Stomach smooth muscle (tissue), 2 donors: ENCODE data around the gene GSTK1.
"Not testable (repeated sequence)": the region's sequence is repeated elsewhere in the genome, so short reads cannot be mapped to it uniquely, and the experiment has no call there.

Source experiments
- H3K27ac ChIP-seq: one replicate; pipeline ENCODE4 v1.7.0; 2013; ENCODE audit warnings: mild to moderate bottlenecking, low read length, inconsistent platforms
- H3K27me3 ChIP-seq, 2 donors: one replicate each; pipeline ENCODE4 v1.7.0; 2013; ENCODE audit warnings: low read length in 2 of 2; ENCODE audit not compliant: insufficient read depth in 2 of 2, control insufficient read depth in 1 of 2
- H3K36me3 ChIP-seq, 2 donors: one replicate each; pipeline ENCODE4 v1.7.0; 2013; ENCODE audit warnings: low read length in 2 of 2; ENCODE audit not compliant: control insufficient read depth in 2 of 2, insufficient read depth in 2 of 2
- H3K4me1 ChIP-seq: one replicate; pipeline ENCODE4 v1.7.0; 2013; ENCODE audit warnings: low read length; ENCODE audit not compliant: control insufficient read depth, insufficient read depth
- H3K4me3 ChIP-seq, 2 donors: one replicate each; pipeline ENCODE4 v1.7.0; 2013; ENCODE audit warnings: low read length in 2 of 2
- H3K9ac ChIP-seq, 2 donors: one replicate each; pipeline ENCODE4 v1.7.0; 2013; ENCODE audit warnings: low read length in 2 of 2, mild to moderate bottlenecking in 1 of 2
- H3K9me3 ChIP-seq, 2 donors: one replicate each; pipeline ENCODE4 v1.7.0; 2013; ENCODE audit warnings: low read length in 2 of 2; ENCODE audit not compliant: control insufficient read depth in 2 of 2
- donor health status: healthy.
- donor health status: Pancreatic carcinoma.

GSTK1 gene

GRCh38 chr7:143285806-143286521 lies 22.7 kb downstream of the GSTK1 start:
- Histone ChIP-seq H3K4me1 (peaks cover 26% of the 10 kb centered on the region), H3K27ac (no peak overlapping the region), H3K36me3 (no peaks in the 10 kb centered on the region), H3K9me3 (no peaks in the 10 kb centered on the region), H3K4me3 (no peak overlapping the region), H3K27me3 (no peaks in the 10 kb centered on the region), H3K9ac (no peak overlapping the region)

- Histone ChIP-seq H3K9me3 (no peaks in the 10 kb centered on the region), H3K4me1 (peaks cover 26% of the 10 kb centered on the region), H3K27me3 (no peaks in the 10 kb centered on the region), H3K27ac (no peak overlapping the region), H3K4me3 (no peak overlapping the region), H3K9ac (no peak overlapping the region), H3K36me3 (peaks cover 0 to 2% of the 10 kb centered on the region in 2 donors)
Measured at GRCh38 chr7:143286522-143286890, 23.3 kb downstream of the GSTK1 start.

- H3K36me3 ChIP-seq, result peaks cover 5 to 7% of the 10 kb centered on the region in 2 donors
- H3K9ac ChIP-seq, result peak overlapping the region; percentile 55 to 66
- H3K4me1 ChIP-seq, result peaks cover 26% of the 10 kb centered on the region
- H3K9me3 ChIP-seq, result no peaks in the 10 kb centered on the region
- peak overlapping the region; percentile 66 for H3K27ac ChIP-seq
- no peaks in the 10 kb centered on the region for H3K27me3 ChIP-seq
- H3K4me3 ChIP-seq, result peak overlapping the region; percentile 54 to 87
Measured at GRCh38 chr7:143287339-143287934, 24.2 kb downstream of the GSTK1 start.

GRCh38 chr7:143287935-143288826 lies 24.9 kb downstream of the GSTK1 start, which contains the start of gene CASP2:
TSS of gene CASP2 (plus strand) at chr7:143288351. CDS start at chr7:143288456, 105 bp downstream.
- Histone ChIP-seq H3K27ac (peak within 1 kb of the TSS; percentile 66), H3K9ac (peak within 1 kb of the TSS; percentile 66 to 82), H3K4me1 (peaks cover 26% of the 10 kb centered on the region), H3K36me3 (peaks cover 6 to 11% of the 10 kb centered on the region in 2 donors), H3K27me3 (no peaks in the 10 kb centered on the region), H3K9me3 (no peaks in the 10 kb centered on the region), H3K4me3 (peak within 1 kb of the TSS; percentile 67 to 87)

- peak overlapping the region; percentile 65 to 82 for H3K9ac ChIP-seq
- H3K9me3 ChIP-seq, result no peaks in the 10 kb centered on the region
- H3K4me1 ChIP-seq, result peaks cover 24% of the 10 kb centered on the region
- H3K36me3 ChIP-seq, result peaks cover 11 to 16% of the 10 kb centered on the region in 2 donors
- H3K27ac ChIP-seq, result peak overlapping the region; percentile 66
- peak overlapping the region; percentile 67 to 87 for H3K4me3 ChIP-seq
- no peaks in the 10 kb centered on the region for H3K27me3 ChIP-seq
Measured at GRCh38 chr7:143288836-143289235, 25.6 kb downstream of the GSTK1 start.

- Histone ChIP-seq H3K4me3 (peak overlapping the region; percentile 67 to 87), H3K9me3 (no peaks in the 10 kb centered on the region), H3K9ac (no peak overlapping the region), H3K27ac (no peak overlapping the region), H3K27me3 (no peaks in the 10 kb centered on the region), H3K4me1 (peaks cover 22% of the 10 kb centered on the region), H3K36me3 (peaks cover 17 to 22% of the 10 kb centered on the region in 2 donors)
Measured at GRCh38 chr7:143289421-143289820, 26.2 kb downstream of the GSTK1 start.

GRCh38 chr7:143289888-143290287 lies 26.6 kb downstream of the GSTK1 start:
- not testable (repeated sequence) for H3K9ac ChIP-seq, H3K27me3 ChIP-seq, H3K9me3 ChIP-seq, H3K27ac ChIP-seq
- Histone ChIP-seq H3K4me3 (peak overlapping the region; percentile 67 to 87), H3K36me3 (peaks cover 21 to 27% of the 10 kb centered on the region in 2 donors), H3K4me1 (peaks cover 22% of the 10 kb centered on the region)

- Histone ChIP-seq H3K4me3 (no peak overlapping the region), H3K9me3 (no peaks in the 10 kb centered on the region), H3K4me1 (peaks cover 22% of the 10 kb centered on the region), H3K9ac (no peak overlapping the region), H3K27ac (no peak overlapping the region), H3K27me3 (no peaks in the 10 kb centered on the region), H3K36me3 (peaks cover 23 to 27% of the 10 kb centered on the region in 2 donors)
Measured at GRCh38 chr7:143290293-143290692, 27.1 kb downstream of the GSTK1 start.

GRCh38 chr7:143292876-143293275 lies 29.6 kb downstream of the GSTK1 start:
- H3K9ac ChIP-seq, result no peak overlapping the region
- peaks cover 29 to 32% of the 10 kb centered on the region in 2 donors for H3K36me3 ChIP-seq
- no peak overlapping the region for H3K4me3 ChIP-seq
- no peaks in the 10 kb centered on the region for H3K27me3 ChIP-seq
- H3K4me1 ChIP-seq, result peaks cover 15% of the 10 kb centered on the region
- H3K9me3 ChIP-seq, result no peaks in the 10 kb centered on the region
- H3K27ac ChIP-seq, result no peak overlapping the region

GRCh38 chr7:143295870-143296269 lies 32.6 kb downstream of the GSTK1 start:
- H3K36me3 ChIP-seq, result peaks cover 49% of the 10 kb centered on the region in 2 donors
- no peaks in the 10 kb centered on the region for H3K9me3 ChIP-seq
- no peak overlapping the region for H3K27ac ChIP-seq
- no peak overlapping the region for H3K9ac ChIP-seq
- no peaks in the 10 kb centered on the region for H3K27me3 ChIP-seq
- no peak overlapping the region for H3K4me3 ChIP-seq
- H3K4me1 ChIP-seq, result no peaks in the 10 kb centered on the region
